K562 (cell line): ENCODE results near the gene ANAPC2. TPM values are rescaled to one million over a fixed set of nuclear protein-coding genes. Genes with fewer than 3 reads are reported as not detected.
A peak's percentile ranks its signal among the peaks of the same experiment; 100 is the strongest.

Source experiments
- CC2D1A ChIP-seq: fragments of 450-650 bp; IDR thresholded peaks from 2 replicates; pipeline ENCODE4 v1.6.1; 2017; ENCODE audit warnings: mild to moderate bottlenecking
- CHD4 ChIP-seq: fragments of 200-600 bp; sonication (generic); IDR thresholded peaks from 3 replicates; pipeline ENCODE4 v1.6.1; 2012; ENCODE audit warnings: low read depth, mild to moderate bottlenecking, mixed read lengths, low read length, inconsistent platforms; ENCODE audit not compliant: insufficient read depth, insufficient replicate concordance, poor library complexity, severe bottlenecking
- CREB1 ChIP-seq, 2 experiments: sonication (generic) in 1 of 2; formaldehyde crosslinking in 1 of 2; IDR thresholded peaks; 2 replicates each; pipeline versions ENCODE4 v1.6.1 to v1.8.0; 2012 to 2022; ENCODE audit warnings: inconsistent platforms in 1 of 2, mild to moderate bottlenecking in 1 of 2, missing genetic modification reagents in 1 of 2, moderate library complexity in 1 of 2
- GTF2A2 ChIP-seq: IDR thresholded peaks from 2 replicates; pipeline ENCODE4 v1.6.1; 2016; ENCODE audit warnings: mild to moderate bottlenecking, missing genetic modification characterization, missing compliant biosample characterization
- HDAC3 ChIP-seq: fragments of 450-650 bp; IDR thresholded peaks from 2 replicates; pipeline ENCODE4 v1.6.1; 2018; ENCODE audit warnings: borderline replicate concordance, mild to moderate bottlenecking, moderate library complexity; ENCODE audit not compliant: partially characterized antibody
- HNRNPUL1 ChIP-seq: fragments of 200-400 bp; formaldehyde crosslinking; IDR thresholded peaks from 2 replicates; pipeline ENCODE4 v1.6.1; 2017; ENCODE audit warnings: low read length
- KHSRP ChIP-seq: fragments of 450-650 bp; IDR thresholded peaks from 2 replicates; pipeline ENCODE4 v1.6.1; 2017
- MCM3 ChIP-seq: fragments of 450-650 bp; IDR thresholded peaks from 2 replicates; pipeline ENCODE4 v1.6.1; 2016
- MYBL2 ChIP-seq, 2 experiments: fragments of 450-650 bp in 1 of 2; sonication (generic) in 1 of 2; formaldehyde crosslinking in 1 of 2; IDR thresholded peaks; 2 replicates each; pipeline versions ENCODE4 v1.6.1 to v1.8.1; 2017 to 2022; ENCODE audit warnings: borderline replicate concordance in 1 of 2, inconsistent platforms in 1 of 2, low read depth in 1 of 2, mild to moderate bottlenecking in 1 of 2, missing genetic modification reagents in 1 of 2, moderate library complexity in 1 of 2
- NFE2 ChIP-seq: IDR thresholded peaks from 2 replicates; pipeline ENCODE4 v1.6.1; 2014; ENCODE audit warnings: antibody characterized with exemption, low read depth
- POU5F1 ChIP-seq: fragments of 150-350 bp; IDR thresholded peaks from 2 replicates; pipeline ENCODE4 v1.6.1; 2014; ENCODE audit warnings: borderline replicate concordance, low read length, low read depth, mild to moderate bottlenecking; ENCODE audit not compliant: partially characterized antibody
- PTBP1 ChIP-seq: fragments of 200-400 bp; formaldehyde crosslinking; IDR thresholded peaks from 2 replicates; pipeline ENCODE4 v1.6.1; 2017; ENCODE audit warnings: low read depth, low read length
- SMAD3 ChIP-seq: fragments of 450-650 bp; formaldehyde crosslinking; conservative IDR thresholded peaks from 2 replicates; pipeline ENCODE4 v1.4.0; 2020; ENCODE audit warnings: mild to moderate bottlenecking
- SMC3 ChIP-seq: conservative IDR thresholded peaks from 2 replicates; pipeline ENCODE4 v1.6.1; 2011; ENCODE audit warnings: low read depth, low read length, improper control_type of control experiment; ENCODE audit not compliant: insufficient read depth
- ZNF24 ChIP-seq: fragments of 450-650 bp; IDR thresholded peaks from 2 replicates; pipeline ENCODE4 v1.6.1; 2016
- ZNF347 ChIP-seq: fragments of 450-650 bp; formaldehyde crosslinking; IDR thresholded peaks from 2 replicates; pipeline ENCODE4 v1.4.0; 2020; ENCODE audit warnings: low read depth, mild to moderate bottlenecking, moderate library complexity
- ZNF57 ChIP-seq: fragments of 450-650 bp; formaldehyde crosslinking; IDR thresholded peaks from 2 replicates; pipeline ENCODE4 v1.4.0; 2020; ENCODE audit warnings: mild to moderate bottlenecking, moderate library complexity
- polyA plus RNA-seq, 8 experiments: library from polyadenylated mRNA; depleted of rRNA in 4 of 8; stranded (reverse) in 5 of 8; unstranded in 3 of 8; fragments of >200 nt; fragmentation: Nextera tagmentation in 2 of 8; fragmentation: Illumina TruSeq in 1 of 8; extraction: Ambion mirVana in 2 of 8; extraction: Trizol in 1 of 8; gene quantifications; 2 replicates each; pipeline versions ENCODE4 v1.2.1 to v1.2.3, GENCODE V29; 2011 to 2014; ENCODE audit warnings: inconsistent platforms in 1 of 8, missing spikeins in 1 of 8
- total RNA-seq, 7 experiments: library from RNA; depleted of rRNA in 6 of 7; stranded (reverse); fragments of >200 nt in 6 of 7; fragmentation: Illumina TruSeq in 2 of 7; extraction: Trizol in 2 of 7; gene quantifications; 2 replicates each; pipeline versions ENCODE4 v1.2.1 to v1.2.3, GENCODE V29; 2011 to 2021; ENCODE audit warnings: low replicate concordance in 1 of 7
- TF ChIP-seq, protein P1 (sequence below): fragments of 250-450 bp; sonication (Bioruptor Pico); IDR thresholded peaks from 2 replicates; pipeline ENCODE4 v1.5.0; 2022; ENCODE audit warnings: mild to moderate bottlenecking
- TF ChIP-seq, protein P2 (sequence below): fragments of 450-650 bp; IDR thresholded peaks from 2 replicates; pipeline ENCODE4 v1.6.1; 2018; ENCODE audit not compliant: partially characterized antibody
- TF ChIP-seq, protein P3 (sequence below): sonication (generic); formaldehyde crosslinking; IDR thresholded peaks from 2 replicates; pipeline ENCODE4 v1.8.0; 2022; ENCODE audit warnings: mild to moderate bottlenecking, missing genetic modification reagents
- TF ChIP-seq, protein P4 (sequence below): fragments of 250-450 bp; sonication (Bioruptor Pico); IDR thresholded peaks from 2 replicates; pipeline ENCODE4 v1.6.1; 2021; ENCODE audit warnings: mild to moderate bottlenecking

Gene ANAPC2
- total and polyA plus RNA-seq, 9 of the 15 experiments (the other 6 are each of a cell fraction or from before 2014, with no cell fraction given): 0.11 to 56.5 (median 17.1) TPM; not detected in 1

DNA sequence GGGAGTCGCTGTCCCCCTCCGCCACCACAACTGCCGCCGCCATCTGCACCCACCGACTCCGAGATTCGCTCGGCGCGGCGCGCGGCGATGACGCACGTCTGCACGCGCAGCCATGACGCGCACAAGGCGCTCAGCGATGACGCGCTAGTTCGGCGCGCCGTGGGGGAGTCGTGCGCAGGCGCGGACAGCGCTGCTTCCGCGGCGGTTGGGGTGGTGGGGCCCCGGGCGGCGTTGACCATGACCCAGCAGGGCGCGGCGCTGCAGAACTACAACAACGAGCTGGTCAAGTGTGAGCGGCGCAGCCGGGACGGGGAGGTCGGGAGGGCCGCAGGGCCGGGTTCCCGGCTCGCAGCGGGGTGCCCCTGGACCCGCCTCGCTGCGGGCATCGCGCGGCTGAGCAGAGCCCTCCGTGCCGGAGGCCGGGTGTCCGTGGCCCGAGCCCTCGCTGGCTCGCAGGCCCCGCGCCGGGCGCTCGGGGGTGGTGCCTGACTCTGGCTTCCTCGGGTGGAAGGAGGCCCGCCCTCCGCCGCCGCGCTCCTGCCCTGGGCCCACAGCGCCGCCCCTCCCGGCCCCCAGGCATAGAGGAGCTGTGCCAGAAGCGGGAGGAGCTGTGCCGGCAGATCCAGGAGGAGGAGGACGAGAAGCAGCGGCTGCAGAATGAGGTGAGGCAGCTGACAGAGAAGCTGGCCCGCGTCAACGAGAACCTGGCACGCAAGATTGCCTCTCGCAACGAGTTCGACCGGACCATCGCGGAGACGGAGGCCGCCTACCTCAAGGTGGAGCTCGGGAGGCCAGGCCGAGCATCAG lies at the start of gene ANAPC2, which contains the start of gene SSNA1 (continued):
- TF ChIP-seq, protein P1, sequence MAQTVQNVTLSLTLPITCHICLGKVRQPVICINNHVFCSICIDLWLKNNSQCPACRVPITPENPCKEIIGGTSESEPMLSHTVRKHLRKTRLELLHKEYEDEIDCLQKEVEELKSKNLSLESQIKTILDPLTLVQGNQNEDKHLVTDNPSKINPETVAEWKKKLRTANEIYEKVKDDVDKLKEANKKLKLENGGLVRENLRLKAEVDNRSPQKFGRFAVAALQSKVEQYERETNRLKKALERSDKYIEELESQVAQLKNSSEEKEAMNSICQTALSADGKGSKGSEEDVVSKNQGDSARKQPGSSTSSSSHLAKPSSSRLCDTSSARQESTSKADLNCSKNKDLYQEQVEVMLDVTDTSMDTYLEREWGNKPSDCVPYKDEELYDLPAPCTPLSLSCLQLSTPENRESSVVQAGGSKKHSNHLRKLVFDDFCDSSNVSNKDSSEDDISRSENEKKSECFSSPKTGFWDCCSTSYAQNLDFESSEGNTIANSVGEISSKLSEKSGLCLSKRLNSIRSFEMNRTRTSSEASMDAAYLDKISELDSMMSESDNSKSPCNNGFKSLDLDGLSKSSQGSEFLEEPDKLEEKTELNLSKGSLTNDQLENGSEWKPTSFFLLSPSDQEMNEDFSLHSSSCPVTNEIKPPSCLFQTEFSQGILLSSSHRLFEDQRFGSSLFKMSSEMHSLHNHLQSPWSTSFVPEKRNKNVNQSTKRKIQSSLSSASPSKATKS (CRISPR knock-in tag): no peak
- peak; percentile 22; the same call in 1 of the 2 replicates for TF ChIP-seq ZNF24
- TF ChIP-seq HDAC3: no peak
- TF ChIP-seq MYBL2 (IDR thresholded peaks at IDR 0.05; ENCODE audit: low read depth): no peak
- TF ChIP-seq MYBL2 (CRISPR knock-in tag; IDR thresholded peaks at IDR 0.05; ENCODE audit: borderline replicate concordance): no peak
- TF ChIP-seq KHSRP: peak; percentile 99
- TF ChIP-seq MCM3: no peak
- TF ChIP-seq CC2D1A: no peak
- TF ChIP-seq, protein P2, sequence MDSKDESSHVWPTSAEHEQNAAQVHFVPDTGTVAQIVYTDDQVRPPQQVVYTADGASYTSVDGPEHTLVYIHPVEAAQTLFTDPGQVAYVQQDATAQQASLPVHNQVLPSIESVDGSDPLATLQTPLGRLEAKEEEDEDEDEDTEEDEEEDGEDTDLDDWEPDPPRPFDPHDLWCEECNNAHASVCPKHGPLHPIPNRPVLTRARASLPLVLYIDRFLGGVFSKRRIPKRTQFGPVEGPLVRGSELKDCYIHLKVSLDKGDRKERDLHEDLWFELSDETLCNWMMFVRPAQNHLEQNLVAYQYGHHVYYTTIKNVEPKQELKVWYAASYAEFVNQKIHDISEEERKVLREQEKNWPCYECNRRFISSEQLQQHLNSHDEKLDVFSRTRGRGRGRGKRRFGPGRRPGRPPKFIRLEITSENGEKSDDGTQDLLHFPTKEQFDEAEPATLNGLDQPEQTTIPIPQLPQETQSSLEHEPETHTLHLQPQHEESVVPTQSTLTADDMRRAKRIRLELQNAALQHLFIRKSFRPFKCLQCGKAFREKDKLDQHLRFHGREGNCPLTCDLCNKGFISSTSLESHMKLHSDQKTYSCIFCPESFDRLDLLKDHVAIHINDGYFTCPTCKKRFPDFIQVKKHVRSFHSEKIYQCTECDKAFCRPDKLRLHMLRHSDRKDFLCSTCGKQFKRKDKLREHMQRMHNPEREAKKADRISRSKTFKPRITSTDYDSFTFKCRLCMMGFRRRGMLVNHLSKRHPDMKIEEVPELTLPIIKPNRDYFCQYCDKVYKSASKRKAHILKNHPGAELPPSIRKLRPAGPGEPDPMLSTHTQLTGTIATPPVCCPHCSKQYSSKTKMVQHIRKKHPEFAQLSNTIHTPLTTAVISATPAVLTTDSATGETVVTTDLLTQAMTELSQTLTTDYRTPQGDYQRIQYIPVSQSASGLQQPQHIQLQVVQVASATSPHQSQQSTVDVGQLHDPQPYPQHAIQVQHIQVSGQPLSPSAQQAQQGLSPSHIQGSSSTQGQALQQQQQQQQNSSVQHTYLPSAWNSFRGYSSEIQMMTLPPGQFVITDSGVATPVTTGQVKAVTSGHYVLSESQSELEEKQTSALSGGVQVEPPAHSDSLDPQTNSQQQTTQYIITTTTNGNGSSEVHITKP: peak; percentile 49
- peak; percentile 100 for TF ChIP-seq CREB1 (IDR thresholded peaks at IDR 0.05)
- TF ChIP-seq CREB1 (CRISPR knock-in tag; IDR thresholded peaks at IDR 0.05): peak; percentile 100
- peak; percentile 69 for TF ChIP-seq NFE2
- TF ChIP-seq, protein P3, sequence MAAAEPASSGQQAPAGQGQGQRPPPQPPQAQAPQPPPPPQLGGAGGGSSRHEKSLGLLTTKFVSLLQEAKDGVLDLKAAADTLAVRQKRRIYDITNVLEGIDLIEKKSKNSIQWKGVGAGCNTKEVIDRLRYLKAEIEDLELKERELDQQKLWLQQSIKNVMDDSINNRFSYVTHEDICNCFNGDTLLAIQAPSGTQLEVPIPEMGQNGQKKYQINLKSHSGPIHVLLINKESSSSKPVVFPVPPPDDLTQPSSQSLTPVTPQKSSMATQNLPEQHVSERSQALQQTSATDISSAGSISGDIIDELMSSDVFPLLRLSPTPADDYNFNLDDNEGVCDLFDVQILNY (CRISPR knock-in tag): no peak
- TF ChIP-seq PTBP1: no peak
- peak; percentile 83 for TF ChIP-seq POU5F1
- TF ChIP-seq GTF2A2: no peak
- TF ChIP-seq, protein P4, sequence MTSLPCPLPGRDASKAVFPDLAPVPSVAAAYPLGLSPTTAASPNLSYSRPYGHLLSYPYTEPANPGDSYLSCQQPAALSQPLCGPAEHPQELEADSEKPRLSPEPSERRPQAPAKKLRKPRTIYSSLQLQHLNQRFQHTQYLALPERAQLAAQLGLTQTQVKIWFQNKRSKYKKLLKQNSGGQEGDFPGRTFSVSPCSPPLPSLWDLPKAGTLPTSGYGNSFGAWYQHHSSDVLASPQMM: no peak
- TF ChIP-seq HNRNPUL1: no peak
- no peak for TF ChIP-seq ZNF57 (CRISPR knock-in tag)
- TF ChIP-seq SMAD3: peak; percentile 62; the same call in 1 of the 2 replicates
- peak; percentile 60 for TF ChIP-seq SMC3
- no peak for TF ChIP-seq CHD4
- no peak for TF ChIP-seq ZNF347 (CRISPR knock-in tag)
